Rectal smooth muscle tissue (tissue), 1 donor: Measurements from ENCODE around the gene SULT1A3.
A peak's percentile ranks its signal among the peaks of the same experiment; 100 is the strongest.
"Not testable (repeated sequence)": the region's sequence is repeated elsewhere in the genome, so short reads cannot be mapped to it uniquely, and the experiment has no call there.

Experiments
- H3K27ac ChIP-seq: one replicate; pipeline ENCODE4 v1.7.0; 2013; ENCODE audit warnings: low read depth, low read length, inconsistent platforms
- H3K27me3 ChIP-seq: one replicate; pipeline ENCODE4 v1.7.0; 2013; ENCODE audit warnings: low read length; ENCODE audit not compliant: control insufficient read depth, insufficient read depth
- H3K36me3 ChIP-seq: one replicate; pipeline ENCODE4 v1.7.0; 2013; ENCODE audit warnings: low read length; ENCODE audit not compliant: control insufficient read depth, insufficient read depth
- H3K4me1 ChIP-seq: one replicate; pipeline ENCODE4 v1.7.0; 2013; ENCODE audit warnings: low read length; ENCODE audit not compliant: control insufficient read depth, insufficient read depth
- H3K4me3 ChIP-seq: one replicate; pipeline ENCODE4 v1.7.0; 2013; ENCODE audit warnings: low read length
- H3K9ac ChIP-seq: one replicate; pipeline ENCODE4 v1.7.0; 2013; ENCODE audit warnings: low read length

SULT1A3 gene

GRCh38 chr16:30193098-30193497 is 6.0 kb upstream of the SULT1A3 start:
- not testable (repeated sequence) for H3K36me3 ChIP-seq, H3K4me1 ChIP-seq, H3K4me3 ChIP-seq, H3K27me3 ChIP-seq, H3K27ac ChIP-seq, H3K9ac ChIP-seq

- H3K27ac ChIP-seq, H3K36me3 ChIP-seq, H3K27me3 ChIP-seq, H3K9ac ChIP-seq, H3K4me1 ChIP-seq: not testable (repeated sequence)
- peak within 1 kb of the TSS; percentile 48 for H3K4me3 ChIP-seq
Measured at GRCh38 chr16:30193615-30194014, 5.4 kb upstream of the SULT1A3 start, which contains the start of the genes BOLA2B and SLX1A. Gene BOLA2B (minus strand): TSS chr16:30193666. CDS start chr16:30193595, 71 bp downstream. Gene SLX1A (plus strand): TSS chr16:30193875. CDS start chr16:30194085, 210 bp downstream.

GRCh38 chr16:30194172-30194925 is 4.7 kb upstream of the SULT1A3 start:
- not testable (repeated sequence) for H3K27ac ChIP-seq, H3K27me3 ChIP-seq, H3K4me1 ChIP-seq, H3K9ac ChIP-seq, H3K36me3 ChIP-seq
- H3K4me3 ChIP-seq = peak overlapping the region; percentile 48

GRCh38 chr16:30197001-30197400 is 2.1 kb upstream of the SULT1A3 start:
- not testable (repeated sequence) for H3K4me3 ChIP-seq

GRCh38 chr16:30199608-30200343 is 721 bp downstream of the SULT1A3 start:
- H3K4me1 ChIP-seq, H3K27ac ChIP-seq, H3K36me3 ChIP-seq, H3K4me3 ChIP-seq, H3K9ac ChIP-seq, H3K27me3 ChIP-seq: not testable (repeated sequence)

More at GRCh38 chr16:30197001-30197400, 2.1 kb upstream of the SULT1A3 start:
- not testable (repeated sequence) for H3K27ac ChIP-seq, H3K27me3 ChIP-seq, H3K9ac ChIP-seq, H3K4me1 ChIP-seq, H3K36me3 ChIP-seq

GRCh38 chr16:30205541-30206236 is 6.6 kb downstream of the SULT1A3 start:
- H3K27me3 ChIP-seq, H3K36me3 ChIP-seq, H3K9ac ChIP-seq, H3K4me1 ChIP-seq, H3K27ac ChIP-seq: not testable (repeated sequence)
- peak overlapping the region; percentile 61 for H3K4me3 ChIP-seq

GRCh38 chr16:30206252-30206651 is 7.2 kb downstream of the SULT1A3 start:
- H3K4me3 ChIP-seq, H3K36me3 ChIP-seq, H3K27ac ChIP-seq, H3K9ac ChIP-seq, H3K27me3 ChIP-seq, H3K4me1 ChIP-seq: not testable (repeated sequence)

GRCh38 chr16:30207063-30207704 is 8.1 kb downstream of the SULT1A3 start:
- H3K36me3 ChIP-seq, H3K27me3 ChIP-seq, H3K9ac ChIP-seq, H3K27ac ChIP-seq, H3K4me1 ChIP-seq, H3K4me3 ChIP-seq: not testable (repeated sequence)

- not testable (repeated sequence) for H3K4me1 ChIP-seq, H3K4me3 ChIP-seq, H3K27me3 ChIP-seq, H3K9ac ChIP-seq, H3K27ac ChIP-seq, H3K36me3 ChIP-seq
Measured at GRCh38 chr16:30209032-30209431, 10.0 kb downstream of the SULT1A3 start.

- H3K27ac ChIP-seq, H3K4me3 ChIP-seq, H3K36me3 ChIP-seq, H3K4me1 ChIP-seq, H3K27me3 ChIP-seq, H3K9ac ChIP-seq: not testable (repeated sequence)
Measured at GRCh38 chr16:30211414-30211813, 12.4 kb downstream of the SULT1A3 start.

- H3K36me3 ChIP-seq, H3K27ac ChIP-seq, H3K4me3 ChIP-seq, H3K27me3 ChIP-seq, H3K4me1 ChIP-seq, H3K9ac ChIP-seq: not testable (repeated sequence)
Measured at GRCh38 chr16:30217082-30217481, 18.0 kb downstream of the SULT1A3 start.

- not testable (repeated sequence) for H3K27ac ChIP-seq, H3K4me1 ChIP-seq, H3K4me3 ChIP-seq, H3K27me3 ChIP-seq, H3K9ac ChIP-seq, H3K36me3 ChIP-seq
Measured at GRCh38 chr16:30248379-30248778, 49.3 kb downstream of the SULT1A3 start, which contains the start of gene NPIPB13. Gene NPIPB13 (minus strand): TSS chr16:30248479. CDS start chr16:30245573, 2,906 bp downstream.
